IMR-90 (cell line): ENCODE results near the gene HYDIN. TPM values are rescaled to one million over a fixed set of nuclear protein-coding genes. Genes with fewer than 3 reads are reported as not detected.

Source experiments
- ATAC-seq: fragments of 200-7000 bp; cut with Tn5 transposase; 2 replicates; pipeline ENCODE4 v1.9.1; 2020; ENCODE audit warnings: low read depth, mild to moderate bottlenecking, moderate library complexity
- BruUV-seq: library from RNA; stranded (reverse); fragments of 400-500 nt; replicated peaks from 2 replicates; lab custom pipeline; 2021; lab: Mats Ljungman, UMichigan
- CTCF ChIA-PET: fragments of 300-600 bp; formaldehyde crosslinking; extraction: SDS; loops from one replicate; lab custom pipeline; 2021; ENCODE audit warnings: antibody characterized with exemption; lab: Yijun Ruan, JAX
- POLR2A ChIA-PET: fragments of 300-600 bp; sonication (Branson Sonifier 250); formaldehyde crosslinking; loops from one replicate; lab custom pipeline; 2022; ENCODE audit warnings: antibody characterized with exemption; ENCODE audit not compliant: unreplicated experiment; lab: Charles Lee
- DNase-seq: peaks from one replicate; pipeline ENCODE4 v3.0.0; 2013
- H2AFZ ChIP-seq: replicated peaks from 2 replicates; pipeline ENCODE3; 2013; ENCODE audit warnings: low read length, mild to moderate bottlenecking; ENCODE audit not compliant: poor library complexity
- H2AK5ac ChIP-seq: 2 replicates; pipeline ENCODE4 v1.6.1; 2013; ENCODE audit warnings: low read depth, low read length, inconsistent platforms
- H2AK9ac ChIP-seq: replicated peaks from 2 replicates; pipeline ENCODE3; 2013; ENCODE audit warnings: mild to moderate bottlenecking, low read depth, low read length, moderate library complexity; ENCODE audit not compliant: poor library complexity
- H2BK120ac ChIP-seq: 2 replicates; pipeline ENCODE4 v1.6.1; 2013; ENCODE audit warnings: low read depth, low read length, inconsistent platforms
- H2BK15ac ChIP-seq: 3 replicates; pipeline ENCODE4 v1.6.1; 2013; ENCODE audit warnings: low read depth, low read length, inconsistent platforms
- H2BK20ac ChIP-seq: 2 replicates; pipeline ENCODE4 v1.6.1; 2013; ENCODE audit warnings: low read depth, mild to moderate bottlenecking, inconsistent platforms, low read length, moderate library complexity
- H2BK5ac ChIP-seq: 2 replicates; pipeline ENCODE4 v1.6.1; 2013; ENCODE audit warnings: mild to moderate bottlenecking, low read depth, low read length, inconsistent platforms; ENCODE audit not compliant: poor library complexity, severe bottlenecking
- H3K14ac ChIP-seq: replicated peaks from 2 replicates; pipeline ENCODE4 v1.6.1; 2013; ENCODE audit warnings: low read depth, low read length, inconsistent platforms
- H3K18ac ChIP-seq: 2 replicates; pipeline ENCODE4 v1.6.1; 2013; ENCODE audit warnings: low read depth, low read length, control low read depth
- H3K23ac ChIP-seq: 2 replicates; pipeline ENCODE4 v1.6.1; 2013; ENCODE audit warnings: low read depth, low read length, inconsistent platforms
- H3K27ac ChIP-seq: 2 replicates; pipeline ENCODE4 v1.5.1; 2013; ENCODE audit warnings: mild to moderate bottlenecking, control low read depth, low read length; ENCODE audit not compliant: insufficient read depth
- H3K27me3 ChIP-seq: 2 replicates; pipeline ENCODE4 v1.6.1; 2013; ENCODE audit warnings: low read length; ENCODE audit not compliant: control insufficient read depth, insufficient read depth
- H3K36me3 ChIP-seq: 2 replicates; pipeline ENCODE4 v1.6.1; 2013; ENCODE audit warnings: low read length, mixed read lengths; ENCODE audit not compliant: control insufficient read depth, insufficient read depth
- H3K4ac ChIP-seq: 2 replicates; pipeline ENCODE4 v1.6.1; 2013; ENCODE audit warnings: low read depth, low read length, inconsistent platforms
- H3K4me1 ChIP-seq: 2 replicates; pipeline ENCODE4 v1.6.1; 2013; ENCODE audit warnings: low read length, mixed read lengths; ENCODE audit not compliant: control insufficient read depth, insufficient read depth
- H3K4me2 ChIP-seq: 2 replicates; pipeline ENCODE4 v1.6.1; 2013; ENCODE audit warnings: low read depth, mild to moderate bottlenecking, control low read depth, low read length, moderate library complexity
- H3K4me3 ChIP-seq: 2 replicates; pipeline ENCODE4 v1.5.1; 2013; ENCODE audit warnings: low read depth, mild to moderate bottlenecking, control low read depth, low read length, moderate library complexity; ENCODE audit not compliant: insufficient read depth
- H3K56ac ChIP-seq: 2 replicates; pipeline ENCODE4 v1.6.1; 2013; ENCODE audit warnings: low read length, inconsistent platforms; ENCODE audit not compliant: insufficient read depth; ENCODE audit errors: extremely low read depth
- H3K79me1 ChIP-seq, 2 experiments: 2 replicates each; pipeline ENCODE4 v1.6.1; 2013; ENCODE audit warnings: low read length in 2 of 2, inconsistent platforms in 1 of 2, low read depth in 1 of 2
- H3K9ac ChIP-seq: 2 replicates; pipeline ENCODE4 v1.6.1; 2013; ENCODE audit warnings: low read depth, low read length, control low read depth
- H3K9me1 ChIP-seq: 2 replicates; pipeline ENCODE4 v1.6.1; 2013; ENCODE audit warnings: low read length, inconsistent platforms; ENCODE audit not compliant: insufficient read depth
- H3K9me3 ChIP-seq: 2 replicates; pipeline ENCODE4 v1.6.1; 2013; ENCODE audit warnings: low read length; ENCODE audit not compliant: control insufficient read depth, insufficient read depth
- H4K20me1 ChIP-seq: 2 replicates; pipeline ENCODE4 v1.6.1; 2013; ENCODE audit warnings: low read length, inconsistent platforms; ENCODE audit not compliant: insufficient read depth
- H4K5ac ChIP-seq: 2 replicates; pipeline ENCODE4 v1.6.1; 2013; ENCODE audit warnings: mild to moderate bottlenecking, low read depth, low read length, control low read depth
- H4K8ac ChIP-seq, 2 experiments: 2 replicates each; pipeline ENCODE4 v1.6.1; 2013; ENCODE audit warnings: low read depth in 2 of 2, low read length in 2 of 2, control low read depth in 1 of 2, inconsistent platforms in 1 of 2
- H4K91ac ChIP-seq: 2 replicates; pipeline ENCODE4 v1.6.1; 2013; ENCODE audit warnings: low read depth, low read length, inconsistent platforms; ENCODE audit not compliant: insufficient read depth
- BHLHE40 ChIP-seq: fragments of 150-350 bp; IDR thresholded peaks from 2 replicates; pipeline ENCODE4 v1.6.1; 2016; ENCODE audit warnings: mild to moderate bottlenecking, low read depth, low read length
- CEBPB ChIP-seq: IDR thresholded peaks from 2 replicates; pipeline ENCODE4 v1.6.1; 2012; ENCODE audit warnings: low read depth, low read length, improper control_type of control experiment
- CHD1 ChIP-seq: IDR thresholded peaks from 2 replicates; pipeline ENCODE4 v1.6.1; 2012; ENCODE audit warnings: low read depth, low read length, improper control_type of control experiment
- ELK1 ChIP-seq: fragments of 150-350 bp; IDR thresholded peaks from 2 replicates; pipeline ENCODE4 v1.6.1; 2016; ENCODE audit warnings: low read depth, mild to moderate bottlenecking, low read length, moderate library complexity, borderline replicate concordance
- FOS ChIP-seq: fragments of 150-350 bp; IDR thresholded peaks from 2 replicates; pipeline ENCODE4 v1.6.1; 2016; ENCODE audit warnings: low read depth, low read length
- MAFK ChIP-seq: IDR thresholded peaks from 2 replicates; pipeline ENCODE4 v1.6.1; 2012; ENCODE audit warnings: low read depth, low read length, improper control_type of control experiment
- MAZ ChIP-seq: IDR thresholded peaks from 2 replicates; pipeline ENCODE4 v1.6.1; 2012; ENCODE audit warnings: low read depth, mild to moderate bottlenecking, low read length, improper control_type of control experiment, moderate library complexity, borderline replicate concordance
- MXI1 ChIP-seq: IDR thresholded peaks from 2 replicates; pipeline ENCODE4 v1.6.1; 2012; ENCODE audit warnings: low read depth, mild to moderate bottlenecking, low read length, moderate library complexity, borderline replicate concordance
- NFE2L2 ChIP-seq: fragments of 150-350 bp; IDR thresholded peaks from 2 replicates; pipeline ENCODE4 v1.6.1; 2016; ENCODE audit warnings: low read depth, mild to moderate bottlenecking, low read length
- POLR2A ChIP-seq: IDR thresholded peaks from 2 replicates; pipeline ENCODE4 v1.6.1; 2012; ENCODE audit warnings: mild to moderate bottlenecking, low read depth, low read length
- RAD21 ChIP-seq: IDR thresholded peaks from 2 replicates; pipeline ENCODE4 v1.6.1; 2012; ENCODE audit warnings: low read length, improper control_type of control experiment
- RCOR1 ChIP-seq: IDR thresholded peaks from 2 replicates; pipeline ENCODE4 v1.6.1; 2012; ENCODE audit warnings: mild to moderate bottlenecking, low read length, improper control_type of control experiment; ENCODE audit not compliant: insufficient replicate concordance
- RFX5 ChIP-seq: IDR thresholded peaks from 2 replicates; pipeline ENCODE4 v1.8.0; 2012; ENCODE audit warnings: low read depth, mild to moderate bottlenecking, low read length, moderate library complexity
- SMC3 ChIP-seq: fragments of 150-350 bp; IDR thresholded peaks from 2 replicates; pipeline ENCODE4 v1.6.1; 2016; ENCODE audit warnings: low read depth, mild to moderate bottlenecking, antibody characterized with exemption, low read length, moderate library complexity
- USF2 ChIP-seq: fragments of 150-350 bp; IDR thresholded peaks from 2 replicates; pipeline ENCODE4 v1.6.1; 2017; ENCODE audit warnings: mild to moderate bottlenecking, antibody characterized with exemption, low read length, low read depth
- WGBS, 2 experiments: methylation state at CpG; one replicate each; pipeline versions ENCODE4 v1.1.5 to v1.1.7; 2013; ENCODE audit warnings: missing lambda C conversion rate in 2 of 2; ENCODE audit not compliant: insufficient read length in 1 of 2; ENCODE audit errors: extremely low coverage in 2 of 2; 5-methylcytosine and 5-hydroxymethylcytosine counted together
- dilution Hi-C: fragments of 300-500 bp; cut with HindIII; formaldehyde crosslinking; loops from one replicate; pipeline ENCODE4 v1.14.3; 2018; ENCODE audit warnings: low sequenced_read_pairs; ENCODE audit not compliant: unreplicated experiment
- in situ Hi-C: fragments of 300-500 bp; cut with MboI; formaldehyde crosslinking; loops from 3 replicates; pipeline ENCODE4 v1.14.3; 2019; ENCODE audit warnings: low sequenced_read_pairs, inconsistent platforms, mixed read lengths
- intact Hi-C: fragments of 100-400 bp; cut with micrococcal nuclease; formaldehyde crosslinking; loops from 2 replicates; pipeline ENCODE4 v1.10.0; 2022
- polyA plus RNA-seq, 3 experiments: library from polyadenylated mRNA; depleted of rRNA; stranded (reverse); fragments of >200 nt; gene quantifications; 2 replicates each; pipeline ENCODE4 v1.2.3, GENCODE V29; 2012; ENCODE audit warnings: low replicate concordance in 1 of 3
- total RNA-seq: library from RNA; depleted of rRNA; stranded (reverse); fragments of >200 nt; gene quantifications from 2 replicates; pipeline ENCODE4 v1.2.3, GENCODE V29; 2012

HYDIN gene
- total and polyA plus RNA-seq, 2 of the 4 experiments (the other 2 are of a cell fraction): 0.18 to 0.27 TPM

- no peaks in the 10 kb centered on the region; the same call in 1 of the 2 replicates for H3K4me1 ChIP-seq
- no peak overlapping the region for H3K4me3 ChIP-seq
- WGBS, 2 experiments: 60% methylated on average over 1 of the region's 18 CpGs; no CpG with 5 or more reads in 1 of the 2 experiments
- in situ Hi-C loops (loop anchor here (10.0 to 25.0 kb wide), 3 partner anchors 498 to 698 kb away; partner anchors contain the start of genes CALB2, CMTR2 and ZNF19), intact Hi-C loops (no loop called here), dilution Hi-C loops (no loop called here)
- ChIA-PET CTCF (no interaction called here), POLR2A (no interaction called here)
- no peak overlapping the region for H3K27ac ChIP-seq
- H3K36me3 ChIP-seq: peaks cover 23% of the 10 kb centered on the region
- no peak overlapping the region for H2AFZ ChIP-seq
- H2AK9ac ChIP-seq: no peak overlapping the region
- peaks cover 36% of the 10 kb centered on the region for H4K20me1 ChIP-seq
- no peak overlapping the region for H2AK5ac ChIP-seq
- no peak overlapping the region for H3K14ac ChIP-seq
- no peak overlapping the region for H4K8ac ChIP-seq
- H2BK15ac ChIP-seq: no peak overlapping the region
- H3K23ac ChIP-seq: no peak overlapping the region
- H3K4ac ChIP-seq: no peak overlapping the region
- no TSS peak for BruUV-seq
- H3K27me3 ChIP-seq: no peaks in the 10 kb centered on the region
- no peak overlapping the region for H4K91ac ChIP-seq
- no peak overlapping the region for H2BK5ac ChIP-seq
- peaks cover 46 to 69% of the 10 kb centered on the region in 2 experiments for H3K79me1 ChIP-seq
- DNase-seq: peak; percentile 49
- no peak overlapping the region for H4K5ac ChIP-seq
- no peak overlapping the region for H2BK120ac ChIP-seq
- no peak overlapping the region for H3K9ac ChIP-seq
- H3K9me3 ChIP-seq: no peaks in the 10 kb centered on the region
- H3K18ac ChIP-seq: no peak overlapping the region
- no peak overlapping the region for H3K4me2 ChIP-seq
- H3K9me1 ChIP-seq: peaks cover 7% of the 10 kb centered on the region; the same call in 1 of the 2 replicates
- ATAC-seq: peak; percentile 71
- H2BK20ac ChIP-seq: no peak overlapping the region
- H3K56ac ChIP-seq: no peak overlapping the region
- no peak for TF ChIP-seq RCOR1
- no peak for TF ChIP-seq RAD21
- TF ChIP-seq POLR2A: no peak
- no peak for TF ChIP-seq MXI1
- no peak for TF ChIP-seq FOS
- TF ChIP-seq USF2: no peak
- no peak for TF ChIP-seq CHD1
- TF ChIP-seq ELK1: no peak
- TF ChIP-seq SMC3: no peak
- TF ChIP-seq MAFK: no peak
- no peak for TF ChIP-seq MAZ
- TF ChIP-seq NFE2L2: no peak
- no peak for TF ChIP-seq RFX5
- no peak for TF ChIP-seq BHLHE40
- no peak for TF ChIP-seq CEBPB
These were observed 441.6 kb downstream of the HYDIN start for GRCh38 chr16:70788668-70789594.
